ENCODE results near the gene GRID2IP. TPM values are rescaled to one million over a fixed set of nuclear protein-coding genes. Genes with fewer than 3 reads are reported as not detected.
A peak's percentile ranks its signal among the peaks of the same experiment; 100 is the strongest.

GRID2IP gene
- total and polyA plus RNA-seq, 2 of the 13 experiments (the other 11 are each of a cell fraction or from before 2014, with no cell fraction given), result 0.03 TPM; not detected in 1

GRCh38 chr7:6447581-6448199, 103.6 kb downstream of the GRID2IP start, which contains the start of gene DAGLB (continued):
- TF ChIP-seq DZIP1 (CRISPR knock-in tag; IDR thresholded peaks at IDR 0.05), result peak; percentile 90
- TF ChIP-seq ZNF510 (CRISPR knock-in tag; IDR thresholded peaks at IDR 0.05; ENCODE audit: low read depth), result peak; percentile 57; the same call in 1 of the 2 replicates
- TF ChIP-seq SALL1 (CRISPR knock-in tag; IDR thresholded peaks at IDR 0.05), result 0 out of 2 replicates have a peak, but pooled peaks have one; percentile 13
- TF ChIP-seq ZNF616 (CRISPR knock-in tag; IDR thresholded peaks at IDR 0.05; ENCODE audit: low read depth), result no peak
- TF ChIP-seq ZNF317 (CRISPR knock-in tag; IDR thresholded peaks at IDR 0.05), result peak; percentile 34; the same call in 1 of the 2 replicates
- no peak for TF ChIP-seq ZNF235 (CRISPR knock-in tag; IDR thresholded peaks at IDR 0.05; ENCODE audit: borderline replicate concordance)
- TF ChIP-seq, protein P1, sequence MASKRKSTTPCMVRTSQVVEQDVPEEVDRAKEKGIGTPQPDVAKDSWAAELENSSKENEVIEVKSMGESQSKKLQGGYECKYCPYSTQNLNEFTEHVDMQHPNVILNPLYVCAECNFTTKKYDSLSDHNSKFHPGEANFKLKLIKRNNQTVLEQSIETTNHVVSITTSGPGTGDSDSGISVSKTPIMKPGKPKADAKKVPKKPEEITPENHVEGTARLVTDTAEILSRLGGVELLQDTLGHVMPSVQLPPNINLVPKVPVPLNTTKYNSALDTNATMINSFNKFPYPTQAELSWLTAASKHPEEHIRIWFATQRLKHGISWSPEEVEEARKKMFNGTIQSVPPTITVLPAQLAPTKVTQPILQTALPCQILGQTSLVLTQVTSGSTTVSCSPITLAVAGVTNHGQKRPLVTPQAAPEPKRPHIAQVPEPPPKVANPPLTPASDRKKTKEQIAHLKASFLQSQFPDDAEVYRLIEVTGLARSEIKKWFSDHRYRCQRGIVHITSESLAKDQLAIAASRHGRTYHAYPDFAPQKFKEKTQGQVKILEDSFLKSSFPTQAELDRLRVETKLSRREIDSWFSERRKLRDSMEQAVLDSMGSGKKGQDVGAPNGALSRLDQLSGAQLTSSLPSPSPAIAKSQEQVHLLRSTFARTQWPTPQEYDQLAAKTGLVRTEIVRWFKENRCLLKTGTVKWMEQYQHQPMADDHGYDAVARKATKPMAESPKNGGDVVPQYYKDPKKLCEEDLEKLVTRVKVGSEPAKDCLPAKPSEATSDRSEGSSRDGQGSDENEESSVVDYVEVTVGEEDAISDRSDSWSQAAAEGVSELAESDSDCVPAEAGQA (IDR thresholded peaks at IDR 0.05; ENCODE audit: low read depth), result peak; percentile 14; the same call in 1 of the 2 replicates
- TF ChIP-seq, protein P1 (CRISPR knock-in tag; IDR thresholded peaks at IDR 0.05; ENCODE audit: borderline replicate concordance), result peak; percentile 51; the same call in 1 of the 2 replicates
- TF ChIP-seq SATB2 (CRISPR knock-in tag; IDR thresholded peaks at IDR 0.05), result no peak
- peak; percentile 15; the same call in 1 of the 2 replicates for TF ChIP-seq KLF9 (CRISPR knock-in tag; IDR thresholded peaks at IDR 0.05; ENCODE audit: low read depth)
- peak; percentile 74; the same call in 1 of the 2 replicates for TF ChIP-seq GFI1 (CRISPR knock-in tag; IDR thresholded peaks at IDR 0.05; ENCODE audit: borderline replicate concordance)
- no peak for TF ChIP-seq NPAS2 (CRISPR knock-in tag; IDR thresholded peaks at IDR 0.05; ENCODE audit: borderline replicate concordance)
- no peak for TF ChIP-seq SNAPC2 (CRISPR knock-in tag; IDR thresholded peaks at IDR 0.05)
- TF ChIP-seq, protein P2, sequence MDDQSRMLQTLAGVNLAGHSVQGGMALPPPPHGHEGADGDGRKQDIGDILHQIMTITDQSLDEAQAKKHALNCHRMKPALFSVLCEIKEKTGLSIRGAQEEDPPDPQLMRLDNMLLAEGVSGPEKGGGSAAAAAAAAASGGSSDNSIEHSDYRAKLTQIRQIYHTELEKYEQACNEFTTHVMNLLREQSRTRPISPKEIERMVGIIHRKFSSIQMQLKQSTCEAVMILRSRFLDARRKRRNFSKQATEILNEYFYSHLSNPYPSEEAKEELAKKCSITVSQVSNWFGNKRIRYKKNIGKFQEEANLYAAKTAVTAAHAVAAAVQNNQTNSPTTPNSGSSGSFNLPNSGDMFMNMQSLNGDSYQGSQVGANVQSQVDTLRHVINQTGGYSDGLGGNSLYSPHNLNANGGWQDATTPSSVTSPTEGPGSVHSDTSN (CRISPR knock-in tag; IDR thresholded peaks at IDR 0.05; ENCODE audit: borderline replicate concordance), result 0 out of 2 replicates have a peak, but pooled peaks have one; percentile 51
- no peak for TF ChIP-seq ZNF296 (CRISPR knock-in tag; conservative IDR thresholded peaks at IDR 0.05)
- no peak for TF ChIP-seq ZNF335 (CRISPR knock-in tag; IDR thresholded peaks at IDR 0.05)
- TF ChIP-seq ZFP37 (CRISPR knock-in tag; IDR thresholded peaks at IDR 0.05; ENCODE audit: borderline replicate concordance), result 0 out of 2 replicates have a peak, but pooled peaks have one; percentile 59
- TF ChIP-seq PHF8 (CRISPR knock-in tag; IDR thresholded peaks at IDR 0.05), result peak; percentile 78
- 0 out of 2 replicates have a peak, but pooled peaks have one; percentile 34 for TF ChIP-seq ZNF782 (CRISPR knock-in tag; IDR thresholded peaks at IDR 0.05; ENCODE audit: borderline replicate concordance)
- TF ChIP-seq KDM2A (CRISPR knock-in tag; IDR thresholded peaks at IDR 0.05; ENCODE audit: borderline replicate concordance, low read depth), result peak; percentile 62; the same call in 1 of the 2 replicates
